GM06990 (cell line): ENCODE results near the gene GABBR1.

Source experiments
- DNase-seq: peaks from one replicate; pipeline ENCODE4 v3.0.0-alpha.2; 2011; ENCODE audit not compliant: insufficient read length; ENCODE audit errors: extremely low read depth
- H3K27me3 ChIP-seq: replicated peaks from 2 replicates; pipeline ENCODE4 v1.6.0; 2011; ENCODE audit warnings: low read length; ENCODE audit not compliant: control insufficient read depth, insufficient read depth
- H3K36me3 ChIP-seq: 2 replicates; pipeline ENCODE4 v1.5.1; 2011; ENCODE audit warnings: low read length; ENCODE audit not compliant: control insufficient read depth, insufficient read depth
- H3K4me3 ChIP-seq: replicated peaks from 2 replicates; pipeline ENCODE4 v1.5.1; 2011; ENCODE audit warnings: low read depth, mild to moderate bottlenecking, control low read depth, low read length
- TF ChIP-seq, protein P1 (sequence below): IDR thresholded peaks from 2 replicates; pipeline ENCODE4 v1.5.1; 2011; ENCODE audit warnings: low read length, control low read depth, mild to moderate bottlenecking, inconsistent platforms; ENCODE audit not compliant: insufficient read depth, poor library complexity, severe bottlenecking

The GABBR1 gene

DNA sequence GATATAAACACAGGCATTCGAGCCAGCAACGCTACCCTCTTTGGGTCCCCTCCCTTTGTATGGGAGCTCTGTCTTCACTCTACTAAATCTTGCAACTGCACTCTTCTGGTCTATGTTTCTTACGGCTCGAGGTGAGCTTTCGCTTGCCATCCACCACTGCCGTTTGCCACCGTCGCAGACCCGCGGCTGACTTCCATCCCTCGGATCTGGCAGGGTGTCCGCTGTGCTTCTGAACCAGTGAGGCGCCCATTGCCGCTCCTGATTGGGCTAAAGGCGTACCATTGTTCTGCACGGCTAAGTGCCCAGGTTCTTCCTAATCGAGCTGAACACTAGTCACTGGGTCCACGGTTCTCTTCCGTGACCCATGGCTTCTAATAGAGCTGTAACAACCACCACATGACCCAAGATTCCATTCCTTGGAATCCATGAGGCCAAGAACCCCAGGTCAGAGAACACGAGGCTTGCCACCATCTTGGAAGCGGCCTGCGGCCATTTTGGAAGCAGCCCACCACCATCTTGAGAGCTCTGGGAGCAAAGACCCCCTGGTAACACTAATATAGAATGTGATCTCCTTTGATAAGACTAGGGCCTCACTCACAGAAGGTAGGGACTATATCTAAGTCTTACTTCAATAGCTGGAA lies 74.4 kb downstream of the GABBR1 start:
- no peaks in the 10 kb centered on the region; the same call in none of the 2 replicates for H3K27me3 ChIP-seq
- H3K4me3 ChIP-seq = no peak overlapping the region; the same call in 1 of the 2 replicates
- no peak for DNase-seq
- TF ChIP-seq, protein P1, sequence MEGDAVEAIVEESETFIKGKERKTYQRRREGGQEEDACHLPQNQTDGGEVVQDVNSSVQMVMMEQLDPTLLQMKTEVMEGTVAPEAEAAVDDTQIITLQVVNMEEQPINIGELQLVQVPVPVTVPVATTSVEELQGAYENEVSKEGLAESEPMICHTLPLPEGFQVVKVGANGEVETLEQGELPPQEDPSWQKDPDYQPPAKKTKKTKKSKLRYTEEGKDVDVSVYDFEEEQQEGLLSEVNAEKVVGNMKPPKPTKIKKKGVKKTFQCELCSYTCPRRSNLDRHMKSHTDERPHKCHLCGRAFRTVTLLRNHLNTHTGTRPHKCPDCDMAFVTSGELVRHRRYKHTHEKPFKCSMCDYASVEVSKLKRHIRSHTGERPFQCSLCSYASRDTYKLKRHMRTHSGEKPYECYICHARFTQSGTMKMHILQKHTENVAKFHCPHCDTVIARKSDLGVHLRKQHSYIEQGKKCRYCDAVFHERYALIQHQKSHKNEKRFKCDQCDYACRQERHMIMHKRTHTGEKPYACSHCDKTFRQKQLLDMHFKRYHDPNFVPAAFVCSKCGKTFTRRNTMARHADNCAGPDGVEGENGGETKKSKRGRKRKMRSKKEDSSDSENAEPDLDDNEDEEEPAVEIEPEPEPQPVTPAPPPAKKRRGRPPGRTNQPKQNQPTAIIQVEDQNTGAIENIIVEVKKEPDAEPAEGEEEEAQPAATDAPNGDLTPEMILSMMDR = no peak
- no peaks in the 10 kb centered on the region for H3K36me3 ChIP-seq

DNA sequence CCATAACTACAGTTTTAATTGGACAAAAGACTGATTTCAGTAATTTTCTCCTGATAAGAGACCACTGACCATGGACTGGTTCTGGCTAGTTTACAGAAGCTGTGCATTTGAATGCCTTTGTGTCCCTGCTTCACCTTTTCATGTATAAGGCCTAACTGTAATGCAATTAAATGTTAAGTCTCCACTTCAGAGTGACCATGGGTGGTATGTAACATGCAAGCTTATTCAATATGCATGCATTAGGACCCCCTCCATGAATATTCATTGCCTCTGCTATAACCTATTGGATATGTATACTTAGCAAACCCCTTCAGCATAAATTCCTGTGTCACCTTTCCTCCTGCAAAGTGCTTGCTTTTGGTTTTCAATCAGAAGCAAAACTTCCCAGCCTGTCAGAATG lies 75.7 kb downstream of the GABBR1 start:
- H3K27me3 ChIP-seq = peaks cover 3% of the 10 kb centered on the region
- TF ChIP-seq, protein P1 = no peak
- no peak for DNase-seq
- H3K36me3 ChIP-seq = no peaks in the 10 kb centered on the region
- H3K4me3 ChIP-seq = no peak overlapping the region

DNA sequence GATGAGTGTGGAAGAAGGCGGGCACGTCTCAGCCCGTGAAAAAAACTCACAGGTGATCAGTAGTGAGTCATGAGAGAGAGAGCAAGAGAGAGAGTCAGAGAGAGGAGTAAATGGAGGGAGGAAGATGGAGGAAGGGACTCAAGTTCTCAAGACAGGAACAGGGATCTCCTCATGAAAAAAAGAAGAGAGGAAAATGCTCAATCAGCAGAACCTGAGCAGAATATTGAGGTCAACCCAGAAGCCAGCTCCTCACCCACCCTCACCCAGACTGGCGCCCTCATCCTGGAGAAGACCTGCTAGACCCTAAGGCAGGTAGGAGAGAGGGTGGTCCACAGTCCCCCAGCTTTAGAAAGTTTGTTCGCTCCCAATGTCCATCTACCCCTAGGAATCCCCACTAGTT lies 78.2 kb downstream of the GABBR1 start:
- TF ChIP-seq, protein P1 = no peak
- DNase-seq = no peak
- Histone ChIP-seq H3K4me3 (no peak overlapping the region), H3K27me3 (peaks cover 3% of the 10 kb centered on the region), H3K36me3 (no peaks in the 10 kb centered on the region)

DNA sequence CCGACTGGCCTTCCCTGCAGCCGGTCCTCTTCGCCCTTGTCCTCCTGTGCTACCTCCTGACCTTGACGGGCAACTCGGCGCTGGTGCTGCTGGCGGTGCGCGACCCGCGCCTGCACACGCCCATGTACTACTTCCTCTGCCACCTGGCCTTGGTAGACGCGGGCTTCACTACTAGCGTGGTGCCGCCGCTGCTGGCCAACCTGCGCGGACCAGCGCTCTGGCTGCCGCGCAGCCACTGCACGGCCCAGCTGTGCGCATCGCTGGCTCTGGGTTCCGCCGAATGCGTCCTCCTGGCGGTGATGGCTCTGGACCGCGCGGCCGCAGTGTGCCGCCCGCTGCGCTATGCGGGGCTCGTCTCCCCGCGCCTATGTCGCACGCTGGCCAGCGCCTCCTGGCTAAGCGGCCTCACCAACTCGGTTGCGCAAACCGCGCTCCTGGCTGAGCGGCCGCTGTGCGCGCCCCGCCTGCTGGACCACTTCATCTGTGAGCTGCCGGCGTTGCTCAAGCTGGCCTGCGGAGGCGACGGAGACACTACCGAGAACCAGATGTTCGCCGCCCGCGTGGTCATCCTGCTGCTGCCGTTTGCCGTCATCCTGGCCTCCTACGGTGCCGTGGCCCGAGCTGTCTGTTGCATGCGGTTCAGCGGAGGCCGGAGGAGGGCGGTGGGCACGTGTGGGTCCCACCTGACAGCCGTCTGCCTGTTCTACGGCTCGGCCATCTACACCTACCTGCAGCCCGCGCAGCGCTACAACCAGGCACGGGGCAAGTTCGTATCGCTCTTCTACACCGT lies 79.5 kb downstream of the GABBR1 start:
- Histone ChIP-seq H3K4me3 (peak overlapping the region; percentile 36), H3K27me3 (peaks cover 3% of the 10 kb centered on the region), H3K36me3 (no peaks in the 10 kb centered on the region)
- peak; percentile 44 for DNase-seq
- TF ChIP-seq, protein P1 = no peak

DNA sequence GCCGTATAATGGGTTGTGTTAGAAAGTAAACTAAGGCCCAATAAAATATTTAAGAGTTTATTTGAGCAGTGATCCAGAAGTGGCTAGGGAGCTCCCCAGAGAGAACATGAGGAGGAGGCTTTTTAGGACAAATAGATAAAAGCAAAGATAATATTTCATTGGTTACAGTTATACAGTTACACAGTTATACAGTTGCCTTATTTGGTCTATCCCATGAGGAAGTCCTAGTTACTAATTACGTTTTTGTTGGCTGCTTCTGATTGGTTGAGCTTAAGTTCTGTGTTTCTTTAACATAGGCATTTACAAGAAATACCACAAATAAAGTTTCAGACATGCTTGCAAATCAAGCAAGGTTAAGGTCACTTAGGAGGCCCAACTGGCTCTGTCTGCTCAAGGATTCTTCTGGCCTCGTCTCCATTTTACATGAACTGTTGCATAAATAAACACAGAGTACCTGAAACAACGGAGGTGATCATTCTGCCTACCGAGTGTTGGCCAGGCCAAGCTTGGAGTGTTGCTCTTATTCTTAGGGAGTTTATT lies 80.4 kb downstream of the GABBR1 start:
- Histone ChIP-seq H3K27me3 (peaks cover 3% of the 10 kb centered on the region), H3K36me3 (no peaks in the 10 kb centered on the region), H3K4me3 (no peak overlapping the region; the same call in 1 of the 2 replicates)
- TF ChIP-seq, protein P1 = no peak
- no peak for DNase-seq
